Stimulated activated naive CD4-positive, alpha-beta T cell treated with Interleukin-2 at 50 U/mL for 16 hours (primary cell): ENCODE data around the gene HOMER3.
"Not testable (repeated sequence)": the region's sequence is repeated elsewhere in the genome, so short reads cannot be mapped to it uniquely, and the experiment has no call there.

Experiments used
- DNase-seq: peaks from one replicate; lab custom pipeline; 2025; lab: John Stamatoyannopoulos, UW

Gene HOMER3

GRCh38 chr19:18922228-18922985, 18.6 kb downstream of the HOMER3 start:
- no peak for DNase-seq

- no peak for DNase-seq
These were observed 19.4 kb downstream of the HOMER3 start for GRCh38 chr19:18921593-18921992.

- DNase-seq: no peak
These were observed 20.6 kb downstream of the HOMER3 start for GRCh38 chr19:18920400-18920799.

- DNase-seq: no peak
These were observed 21.2 kb downstream of the HOMER3 start for GRCh38 chr19:18919900-18920214.

DNA sequence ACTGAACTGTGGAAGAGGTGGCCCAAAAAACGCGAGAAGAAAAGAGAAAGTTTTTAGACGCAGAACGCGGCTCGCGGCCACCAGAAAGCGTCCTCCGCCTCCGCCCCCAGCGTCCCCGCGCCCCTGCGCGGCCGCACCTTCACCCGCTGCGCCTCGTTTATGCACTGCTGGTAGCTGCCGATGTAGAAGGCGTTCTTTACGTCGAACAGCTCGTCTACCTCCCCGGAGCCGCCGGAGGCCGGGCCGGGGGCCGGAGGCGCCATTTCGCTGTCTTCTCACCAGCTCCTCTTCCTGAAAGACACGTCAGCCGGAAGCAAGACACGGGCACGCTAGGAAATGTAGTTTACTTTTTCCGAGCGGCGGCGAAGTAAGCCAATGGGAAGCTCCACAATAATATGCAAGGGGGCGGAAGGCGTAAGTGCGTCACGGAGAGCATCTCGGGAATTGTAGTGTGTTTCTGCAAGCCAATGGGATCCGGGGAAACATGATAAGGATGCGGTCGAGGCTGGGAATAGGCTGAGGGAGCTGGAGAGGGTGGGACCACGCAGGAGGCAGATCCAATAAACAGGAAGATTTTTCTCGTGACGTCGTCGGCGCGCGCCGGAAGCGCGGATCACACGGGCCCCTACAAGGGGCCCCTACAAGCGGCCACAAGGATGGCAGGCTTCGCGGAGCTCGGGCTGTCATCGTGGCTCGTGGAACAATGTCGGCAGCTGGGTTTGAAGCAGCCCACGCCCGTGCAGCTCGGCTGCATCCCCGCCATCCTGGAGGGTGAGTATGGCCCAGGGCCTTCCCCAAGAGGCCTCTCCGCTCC, 21.7 kb downstream of the HOMER3 start, which contains the start of the genes COPE and DDX49:
Gene COPE, minus strand, starts transcription at position 302 of the 814 bp plus-strand sequence. Its CDS starts 39 bp downstream, at position 263.
Gene DDX49, plus strand, starts transcription at position 630 of the 814 bp plus-strand sequence. Its CDS starts 27 bp downstream, at position 657.
- DNase-seq: peak; percentile 96

DNA sequence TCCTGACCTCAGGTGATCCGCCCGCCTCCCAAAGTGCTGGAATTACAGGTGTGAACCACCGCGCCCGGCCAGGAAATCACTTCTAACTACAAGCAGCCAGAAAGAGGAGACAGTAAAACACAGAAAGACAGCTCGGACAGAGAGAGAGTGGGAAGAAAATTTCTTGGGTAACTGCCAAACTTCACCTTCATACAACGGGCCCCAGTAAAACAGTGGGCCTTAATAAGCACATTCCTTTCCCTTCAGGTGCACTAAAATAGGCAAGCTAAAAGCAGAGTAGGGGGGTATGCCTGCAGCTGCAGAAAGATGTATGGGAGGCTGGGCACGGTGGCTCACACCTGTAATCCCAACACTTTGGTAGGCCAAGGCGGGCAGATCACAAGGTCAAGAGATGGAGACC, 23.4 kb downstream of the HOMER3 start:
- not testable (repeated sequence) for DNase-seq

- DNase-seq: peak; percentile 16
These were observed 25.4 kb downstream of the HOMER3 start for GRCh38 chr19:18915639-18916038.

DNA sequence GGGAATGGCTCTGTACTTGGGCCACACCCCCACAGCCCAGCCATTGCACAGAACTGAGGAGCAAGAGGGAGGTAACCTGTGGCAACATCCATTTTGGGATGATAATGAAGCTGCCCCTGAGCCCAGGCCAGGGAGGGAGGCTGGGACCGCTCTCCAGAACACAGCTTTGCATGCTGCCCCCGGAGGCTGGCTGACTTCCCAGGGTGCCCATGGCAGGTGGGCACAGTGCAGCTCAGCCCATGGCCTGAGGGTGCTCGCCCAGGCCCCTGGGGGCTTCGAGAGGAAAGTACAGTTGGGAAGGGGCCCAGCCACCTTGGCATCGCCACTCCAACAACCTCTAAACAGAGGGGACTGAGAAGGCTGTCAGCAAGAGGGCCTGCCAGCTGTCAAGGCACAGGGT, 27.6 kb downstream of the HOMER3 start:
- DNase-seq: no peak

- no peak for DNase-seq
These were observed 28.1 kb downstream of the HOMER3 start for GRCh38 chr19:18912933-18913332.

DNA sequence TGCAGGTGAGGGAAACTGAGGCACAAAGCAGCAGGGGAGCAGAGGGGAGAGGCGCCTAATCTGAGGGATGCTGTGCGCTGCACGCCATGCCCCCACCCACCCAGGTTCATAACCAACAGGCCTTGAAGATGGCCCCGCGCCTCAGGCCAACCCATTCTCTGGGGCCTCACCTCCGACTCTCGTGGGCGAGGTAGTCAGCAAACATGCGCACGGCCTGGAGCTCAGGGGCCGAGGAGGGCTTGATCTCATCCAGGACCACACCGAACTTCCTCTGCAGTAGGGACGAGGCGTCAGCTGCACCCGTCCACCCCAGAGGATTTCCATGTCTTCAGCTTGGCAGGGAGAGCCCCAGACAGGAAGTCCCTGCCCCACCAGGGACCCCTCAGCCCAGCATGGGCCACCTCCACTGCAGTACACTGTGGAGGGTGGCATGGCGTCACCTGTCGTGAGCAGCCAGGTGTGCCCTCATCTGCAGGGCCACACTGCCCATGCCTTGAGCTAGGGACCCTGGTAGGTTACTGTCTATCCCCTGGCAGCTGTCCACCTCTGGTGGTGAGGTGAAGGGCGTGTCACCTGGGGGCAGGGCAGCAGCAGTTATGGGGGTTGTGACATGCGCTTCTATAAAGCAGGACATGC, 30.1 kb downstream of the HOMER3 start:
- DNase-seq: no peak

GRCh38 chr19:18910010-18910409, 31.0 kb downstream of the HOMER3 start:
- no peak for DNase-seq

- no peak for DNase-seq
These were observed 31.9 kb downstream of the HOMER3 start for GRCh38 chr19:18908917-18909619.

DNA sequence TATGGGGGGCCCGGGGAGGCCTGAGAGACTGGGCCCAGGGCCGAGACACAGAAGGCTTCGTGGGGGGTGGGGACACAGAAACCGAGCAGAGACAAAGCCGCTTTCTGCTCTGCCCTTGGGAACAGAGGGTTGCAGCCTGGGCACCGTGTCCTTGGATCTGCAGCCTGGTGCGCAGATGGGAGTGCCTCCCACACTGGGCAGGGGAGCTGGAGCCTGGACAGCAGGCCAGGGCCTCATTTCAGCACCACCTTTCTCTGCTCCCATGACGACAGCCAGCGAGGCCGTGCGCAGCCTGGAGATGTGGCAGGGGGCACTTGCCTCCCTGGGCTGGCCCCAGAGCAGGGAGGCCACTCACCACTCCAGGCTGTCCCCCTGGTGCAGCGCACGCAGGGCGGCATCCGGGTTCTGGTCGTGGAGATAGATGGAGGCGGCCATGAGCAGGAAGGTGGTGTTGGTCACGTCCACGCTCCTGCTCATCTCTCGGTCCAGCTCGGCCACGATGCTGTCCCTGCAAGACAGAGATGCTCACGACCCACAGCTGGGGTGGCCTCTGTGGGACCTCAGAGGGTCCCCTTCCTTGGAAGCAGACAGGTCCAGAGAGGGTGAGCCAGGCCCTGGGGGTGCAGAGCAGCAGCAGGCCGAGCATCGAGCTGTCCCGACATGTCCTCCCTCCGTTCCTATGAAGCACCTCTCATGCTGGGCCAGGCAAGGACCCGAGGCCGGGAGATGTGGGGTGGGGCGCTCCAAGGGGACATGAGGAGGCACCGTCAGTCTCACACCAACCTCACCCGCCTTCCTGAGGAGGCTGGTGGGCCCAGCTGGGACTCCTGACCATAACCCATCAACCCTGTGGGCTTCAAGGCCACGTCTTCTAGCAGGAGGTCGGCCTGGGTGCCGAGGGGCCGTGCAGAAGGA, 34.2 kb downstream of the HOMER3 start:
- DNase-seq: no peak

- DNase-seq: no peak
These were observed 35.3 kb downstream of the HOMER3 start for GRCh38 chr19:18905513-18906236.

DNA sequence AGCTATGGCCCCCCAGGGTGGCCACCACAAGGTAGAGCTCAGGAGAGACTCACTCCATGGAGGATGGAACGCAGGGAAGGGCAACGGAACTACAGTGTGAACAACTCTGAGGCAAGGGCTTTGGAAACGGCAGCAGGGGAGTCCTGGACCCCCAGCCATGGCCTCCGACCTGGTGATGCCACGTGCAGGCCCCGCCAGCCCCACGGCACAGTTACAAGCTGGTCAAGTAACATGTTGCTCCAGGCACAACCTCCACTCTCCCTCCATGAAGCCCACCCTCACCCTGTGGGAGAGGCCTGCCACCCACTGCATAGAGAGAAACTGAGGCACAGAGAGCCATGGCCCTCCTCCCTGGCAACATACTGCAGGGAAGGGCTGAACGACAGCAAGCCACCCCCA, 36.0 kb downstream of the HOMER3 start:
- DNase-seq: no peak

GRCh38 chr19:18904334-18905057, 36.5 kb downstream of the HOMER3 start:
- DNase-seq: no peak

- DNase-seq: no peak
These were observed 37.6 kb downstream of the HOMER3 start for GRCh38 chr19:18903156-18904037.

GRCh38 chr19:18902519-18902918, 38.5 kb downstream of the HOMER3 start:
- not testable (repeated sequence) for DNase-seq

DNA sequence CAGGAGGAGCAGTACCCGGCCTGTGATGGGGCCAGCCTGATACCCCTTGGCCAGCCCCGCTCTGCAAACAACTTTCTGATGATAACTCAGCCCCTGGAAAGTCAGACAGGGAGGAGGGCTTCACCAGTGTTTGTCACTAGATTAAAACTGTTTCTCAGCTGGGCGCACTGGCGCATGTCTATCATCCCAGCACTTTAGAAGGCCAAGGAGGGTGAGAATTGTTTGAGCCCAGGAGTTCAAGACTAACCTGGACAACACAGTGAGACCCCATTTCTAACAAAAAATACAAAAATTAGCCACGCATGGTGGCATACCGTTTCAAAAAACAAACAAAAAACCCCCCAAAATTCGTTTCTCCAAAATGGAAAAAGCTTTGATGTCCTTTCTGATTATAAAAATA, 39.5 kb downstream of the HOMER3 start:
- no peak for DNase-seq
